CD1c-positive myeloid dendritic cell (primary cell): Measurements from ENCODE around the gene PARVB.

Experiments used
- DNase-seq: peaks from one replicate; pipeline ENCODE4 v3.0.0-alpha.2; 2016; ENCODE audit errors: extremely low spot score

Gene PARVB

DNA sequence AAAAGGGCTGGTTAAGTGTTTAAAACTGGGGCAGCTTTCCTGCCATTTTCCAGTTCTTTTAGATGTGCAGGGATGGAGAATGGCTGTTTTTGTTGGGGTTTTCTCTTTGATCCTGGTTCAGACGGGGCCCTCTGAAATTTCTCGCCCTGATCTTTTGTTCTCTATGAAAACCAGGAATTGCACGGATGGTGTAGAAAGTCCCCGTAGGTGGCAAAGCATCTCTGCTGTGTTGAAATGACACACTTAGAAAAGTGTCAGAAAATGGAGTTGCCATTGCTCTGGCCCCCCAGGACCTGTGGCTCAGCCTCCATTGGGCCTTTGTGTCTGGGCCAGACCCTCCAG is 63.0 kb downstream of the PARVB start:
- no peak for DNase-seq

DNA sequence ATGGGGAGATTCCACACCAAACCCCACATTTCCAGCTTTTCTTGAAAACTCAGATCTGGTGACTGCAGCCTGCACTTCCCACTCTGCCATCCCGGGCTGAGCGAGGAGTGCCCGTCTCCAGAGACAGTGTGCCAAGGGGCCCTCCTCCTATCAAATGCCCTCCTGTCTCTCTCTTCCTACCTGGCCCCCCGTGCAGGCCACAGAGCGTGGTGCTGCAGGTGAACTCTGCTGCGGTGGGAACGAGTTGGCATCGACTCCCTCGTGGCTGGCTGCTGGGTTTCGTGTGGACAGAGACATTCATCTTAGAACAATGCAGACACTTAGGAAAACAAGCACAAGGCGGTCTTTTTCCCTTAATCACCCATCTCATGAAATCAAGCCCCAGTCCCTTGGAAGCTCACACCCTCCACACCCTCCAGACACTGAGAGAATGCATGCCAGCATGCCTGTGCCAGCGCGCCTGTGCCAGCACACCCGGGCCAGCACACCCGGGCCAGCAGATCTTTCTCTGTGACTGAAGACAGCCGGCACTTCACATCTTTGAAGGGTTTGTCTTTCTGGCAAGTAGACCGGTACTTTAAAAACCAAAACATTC is 65.0 kb downstream of the PARVB start:
- no peak for DNase-seq

DNA sequence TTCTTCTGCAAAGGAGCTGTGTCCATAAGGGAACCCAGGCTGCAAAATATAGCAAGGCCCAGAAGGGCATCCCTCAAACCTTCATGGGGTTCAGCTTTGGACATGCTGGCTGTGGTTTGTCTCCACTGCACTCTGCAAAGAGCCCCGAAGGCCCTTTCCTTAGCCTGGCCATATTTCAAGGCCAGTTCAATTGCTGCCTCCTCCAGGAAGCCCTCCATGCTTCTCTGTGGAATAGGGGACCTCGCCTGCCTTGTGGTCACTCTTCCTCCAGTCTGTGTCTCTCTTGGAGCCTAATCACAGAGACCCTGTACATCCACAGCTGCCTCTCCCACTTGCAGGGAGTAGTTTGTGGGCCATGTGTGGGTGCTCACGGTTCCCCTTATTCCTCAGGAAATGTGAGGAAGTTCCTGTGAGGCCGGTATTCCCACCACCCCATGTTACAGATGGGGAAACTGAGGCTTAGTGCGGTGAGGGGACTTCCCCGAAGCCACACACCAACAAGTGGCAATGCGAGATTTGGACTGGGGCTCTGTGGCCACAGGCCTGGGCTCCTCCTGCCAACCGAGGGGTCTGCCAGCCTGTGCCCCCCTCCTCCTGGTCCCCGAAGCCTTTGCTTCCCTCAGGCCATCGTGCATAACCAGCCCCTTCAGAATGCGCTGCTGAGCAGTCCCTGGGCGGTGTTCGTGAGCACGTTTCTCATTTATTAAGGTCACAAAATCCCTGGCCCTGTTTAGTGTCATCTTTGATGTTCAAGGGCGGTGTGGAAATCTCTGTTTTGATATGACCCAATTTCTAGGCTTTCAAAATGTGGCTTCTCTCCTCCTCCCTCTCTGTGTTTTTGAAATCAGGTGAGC is 65.8 kb downstream of the PARVB start:
- DNase-seq: no peak

DNA sequence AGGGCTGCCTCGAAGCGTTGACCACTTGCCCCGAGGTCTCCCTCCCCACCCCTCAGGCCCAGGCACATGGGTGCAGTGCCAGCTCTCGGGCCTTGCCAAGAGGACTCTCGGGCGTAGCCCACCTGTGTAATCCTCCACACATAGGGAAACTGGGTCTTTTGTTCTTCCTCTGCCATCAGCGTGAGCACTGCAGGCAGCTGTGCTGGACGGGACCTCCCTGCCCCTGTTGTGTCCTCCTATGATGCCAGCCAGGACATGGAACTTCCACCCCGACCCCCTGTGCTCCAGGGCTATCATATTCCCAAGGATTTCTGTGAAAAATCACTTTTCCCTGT is 66.4 kb downstream of the PARVB start:
- no peak for DNase-seq

DNA sequence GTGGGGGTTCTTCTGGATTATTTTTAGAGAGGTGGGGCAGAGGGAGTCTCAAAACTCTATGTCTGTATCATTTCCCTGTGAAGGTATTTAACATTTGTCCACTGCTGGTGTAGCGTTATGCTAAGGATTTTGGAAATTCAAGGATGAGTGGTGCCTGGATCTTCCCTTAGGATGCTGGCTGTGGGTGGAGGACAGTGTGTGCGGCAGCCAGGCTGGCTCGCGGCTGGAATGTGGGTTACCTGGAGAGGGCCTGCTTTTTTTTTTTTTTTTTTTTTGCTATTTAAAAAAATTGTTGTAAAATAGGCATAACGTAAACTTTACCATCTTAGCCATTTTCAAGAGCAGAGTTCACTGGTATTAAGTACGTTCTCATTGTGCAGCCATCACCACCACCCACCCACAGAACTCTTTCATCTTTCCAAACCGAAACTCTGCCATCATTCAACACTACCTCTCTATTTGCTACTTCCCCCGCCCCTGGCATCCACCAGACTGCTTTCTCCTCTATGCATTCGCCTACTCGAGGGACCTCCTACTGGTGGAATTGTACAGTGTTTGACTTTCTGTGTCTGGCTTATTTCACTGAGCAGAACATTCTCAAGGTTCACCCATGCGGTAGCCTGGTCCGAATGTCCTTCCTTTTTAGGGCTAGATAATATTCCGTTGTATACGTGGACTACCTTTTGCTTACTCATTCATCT is 67.1 kb downstream of the PARVB start:
- peak; percentile 3 for DNase-seq

DNA sequence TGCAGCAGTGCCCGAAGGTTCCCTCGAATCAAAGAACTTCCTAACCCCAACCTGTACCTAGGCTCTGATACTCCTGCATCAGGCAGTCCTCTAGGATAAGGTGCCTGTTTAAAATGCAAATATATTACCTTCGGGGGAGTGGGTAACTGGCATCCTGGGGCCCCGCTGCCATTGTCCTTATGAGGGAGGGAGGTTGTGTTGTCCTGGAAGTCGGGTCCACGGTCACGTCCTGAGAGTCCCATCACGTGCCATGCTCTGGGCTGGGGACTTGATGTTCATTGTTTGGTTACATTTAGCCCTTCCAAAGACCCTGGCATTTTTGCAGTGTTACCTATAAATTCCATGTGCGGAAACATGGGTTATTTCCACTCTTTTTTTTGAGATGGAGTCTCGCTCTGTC is 67.6 kb downstream of the PARVB start:
- DNase-seq: no peak

DNA sequence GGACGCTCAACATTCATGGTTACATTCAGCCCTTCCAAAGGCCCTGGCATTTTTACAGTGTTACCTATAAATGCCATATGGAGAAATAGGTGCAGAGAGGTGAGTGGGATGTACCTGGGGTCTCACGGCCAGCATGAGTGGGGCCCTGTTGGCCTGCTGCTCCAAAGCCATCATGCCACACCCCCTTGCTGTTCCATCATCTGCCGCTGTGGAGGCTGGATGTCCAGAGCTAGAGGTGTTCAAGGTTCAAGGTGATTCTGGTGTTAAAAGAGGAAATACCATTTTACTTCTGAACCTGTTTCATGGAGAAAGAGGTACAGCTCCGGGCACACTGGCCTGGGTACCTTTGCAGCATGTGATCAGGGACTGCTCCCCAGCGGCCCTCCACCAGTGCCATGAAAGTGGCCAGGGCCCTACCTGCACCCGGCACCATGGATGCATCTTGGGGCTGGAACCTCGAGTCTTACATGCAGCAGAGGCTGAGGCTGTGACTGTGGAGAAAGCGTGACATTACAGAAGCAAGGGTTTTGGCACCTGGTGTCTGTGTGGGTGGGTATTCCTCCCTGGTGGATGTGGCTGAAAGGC is 68.6 kb downstream of the PARVB start:
- no peak for DNase-seq

DNA sequence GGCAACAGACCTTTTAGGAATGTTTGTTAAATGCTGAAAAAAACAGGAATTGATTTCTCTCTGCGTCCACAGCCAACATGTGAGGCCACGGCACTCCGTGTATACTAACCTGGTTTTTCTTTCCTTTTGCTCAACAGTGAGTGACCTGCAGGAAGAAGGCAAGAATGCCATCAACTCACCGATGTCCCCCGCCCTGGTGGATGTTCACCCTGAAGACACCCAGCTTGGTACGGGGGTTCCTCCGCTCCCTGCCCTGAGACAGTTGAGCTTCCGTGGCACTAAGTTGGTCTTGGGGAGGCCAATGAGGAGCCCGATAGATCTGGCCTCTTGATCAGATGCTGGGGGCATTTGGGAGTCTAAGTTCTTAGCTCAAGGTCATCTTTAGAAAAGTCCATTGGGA is 69.7 kb downstream of the PARVB start:
- no peak for DNase-seq

DNA sequence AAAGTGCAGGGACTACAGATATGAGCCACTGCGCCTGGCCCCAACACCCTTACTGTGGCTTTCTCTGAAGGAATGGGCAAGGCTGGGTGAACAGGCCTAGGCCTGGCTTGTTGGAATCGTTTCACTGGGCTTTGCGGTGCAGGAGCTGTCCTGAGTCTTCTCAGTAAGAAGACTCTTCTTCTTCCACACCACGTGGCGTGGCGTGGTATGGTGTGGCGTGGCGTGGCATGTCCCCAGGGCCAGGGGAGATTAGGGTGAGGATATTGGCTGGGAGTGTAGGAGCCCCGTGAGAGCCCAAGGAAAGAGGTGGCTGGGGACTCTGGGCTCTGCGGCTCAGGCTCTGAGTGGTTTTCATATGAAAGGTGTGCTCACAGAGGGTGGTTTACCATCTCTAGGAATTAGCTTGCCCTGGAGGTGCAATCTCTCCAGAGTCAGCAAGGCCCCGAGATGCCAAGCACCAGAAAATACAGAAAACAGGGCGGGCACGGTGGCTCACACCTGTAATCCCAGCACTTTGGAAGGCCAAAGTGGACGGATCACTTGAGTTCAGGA is 70.7 kb downstream of the PARVB start:
- DNase-seq: no peak

DNA sequence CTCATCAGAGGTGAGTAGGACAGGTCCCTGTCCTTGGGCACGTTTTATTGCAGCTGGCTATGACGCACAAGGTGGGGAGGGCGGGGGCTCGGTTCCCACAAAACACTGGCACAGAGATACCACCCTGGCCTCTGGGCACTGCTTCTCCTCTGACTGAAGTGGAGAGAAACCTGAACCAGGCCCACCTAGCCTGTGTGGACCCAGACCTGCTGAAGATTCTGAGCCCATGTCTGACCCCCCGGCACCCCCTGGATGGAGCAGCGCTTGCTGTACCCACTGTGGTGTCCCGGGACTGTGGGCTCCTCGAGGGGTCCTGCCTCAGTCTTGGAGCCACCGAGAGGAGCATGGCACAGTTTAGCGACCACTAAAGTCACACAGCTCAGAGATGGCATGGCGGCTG is 72.6 kb downstream of the PARVB start:
- no peak for DNase-seq

DNA sequence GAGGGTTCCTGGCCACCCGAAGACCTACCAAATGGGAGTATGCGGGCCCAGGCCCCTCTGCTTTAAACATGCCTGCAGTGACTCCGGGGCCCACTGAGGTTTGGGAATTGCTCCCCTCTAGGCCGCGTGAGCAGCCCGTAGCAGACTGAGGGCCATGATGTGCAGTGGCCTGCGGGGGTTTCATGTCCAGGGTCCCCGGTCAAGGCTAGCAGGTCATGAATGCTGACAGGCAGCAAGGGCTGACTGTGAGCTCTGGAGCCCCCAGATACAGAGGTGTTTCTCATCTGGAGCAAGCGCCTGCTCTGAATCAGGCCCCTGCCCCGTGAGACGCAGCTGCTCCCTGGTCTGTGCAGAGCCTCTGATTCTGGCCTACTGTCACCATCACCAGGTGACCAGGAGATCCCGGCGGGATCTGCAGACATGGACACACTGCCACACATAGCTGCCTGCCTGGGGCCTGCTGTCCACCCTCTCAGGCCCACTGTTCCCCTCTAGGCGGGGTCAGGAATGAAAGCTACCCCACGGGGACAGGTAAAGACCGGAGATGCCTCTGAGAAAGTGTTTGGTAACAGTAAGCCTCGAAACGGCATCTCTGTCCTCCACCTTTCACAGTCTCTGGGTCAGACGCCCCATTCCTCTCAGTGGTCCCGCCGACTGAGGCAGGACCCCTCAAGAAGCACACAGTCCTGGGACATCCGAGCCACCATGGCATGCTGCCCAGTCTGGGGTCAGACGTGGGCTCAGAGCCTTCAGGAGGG is 73.3 kb downstream of the PARVB start:
- DNase-seq: no peak

DNA sequence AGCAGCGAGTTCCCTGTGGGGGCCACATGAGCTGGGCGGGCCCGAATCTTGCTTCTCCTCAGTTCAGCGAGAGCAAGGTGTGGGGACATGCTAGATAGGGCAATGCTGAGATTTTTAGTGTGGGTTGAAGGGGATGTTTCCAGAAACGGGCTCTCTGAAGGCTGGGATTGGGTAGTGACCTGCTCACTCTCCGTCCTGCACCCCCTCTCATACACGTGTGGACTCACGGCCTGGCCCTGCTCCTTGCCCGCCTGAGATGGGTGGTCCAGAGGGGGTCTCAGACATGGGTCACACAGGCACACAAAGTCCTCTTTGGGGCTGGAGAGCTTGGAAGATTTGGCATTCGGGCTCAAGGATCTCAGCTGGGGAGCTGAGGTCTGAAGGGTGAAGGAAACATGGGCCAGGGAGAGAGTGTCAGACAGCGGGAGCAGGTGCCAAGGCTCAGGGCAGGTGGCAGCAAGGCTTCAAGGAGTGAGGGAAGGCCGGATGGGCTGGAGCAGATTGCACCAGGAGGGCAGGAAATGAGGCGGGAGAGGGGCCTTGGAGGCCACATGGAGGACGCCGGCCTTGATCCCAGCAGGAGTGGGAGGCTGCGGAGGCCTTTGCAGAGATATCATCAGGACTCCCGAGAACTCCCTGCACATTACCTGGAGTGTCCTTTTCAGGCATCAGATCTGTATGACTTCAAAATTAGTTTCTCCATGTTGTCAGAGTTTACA is 74.1 kb downstream of the PARVB start:
- no peak for DNase-seq

DNA sequence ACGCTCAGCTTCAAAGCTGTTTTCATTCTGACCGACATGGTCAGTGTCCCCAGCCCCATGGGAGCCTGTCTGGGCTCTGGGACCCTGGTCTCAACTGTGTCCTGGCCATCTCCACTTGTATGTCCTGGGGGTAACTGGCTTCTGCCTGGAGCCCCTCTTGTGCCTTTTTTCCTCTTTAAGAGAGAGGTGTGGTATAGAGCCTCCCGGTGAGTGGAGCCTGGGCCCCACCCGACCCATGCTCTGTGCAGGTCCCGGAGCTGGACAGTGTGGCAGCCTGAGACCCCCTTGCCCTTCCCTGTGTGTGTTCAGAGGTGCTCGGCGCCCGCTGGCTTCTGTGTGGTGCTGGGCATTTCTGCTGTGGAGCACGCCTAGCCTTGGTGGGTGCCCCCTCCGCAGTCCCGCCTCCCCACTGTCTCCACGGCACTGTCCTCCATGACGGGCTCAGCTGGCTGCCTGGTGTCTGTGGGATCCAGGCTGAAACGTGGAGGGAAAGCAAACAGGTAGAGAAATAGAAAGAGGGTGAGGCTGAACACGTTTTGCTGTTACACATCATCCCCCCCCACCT is 74.9 kb downstream of the PARVB start:
- no peak for DNase-seq

DNA sequence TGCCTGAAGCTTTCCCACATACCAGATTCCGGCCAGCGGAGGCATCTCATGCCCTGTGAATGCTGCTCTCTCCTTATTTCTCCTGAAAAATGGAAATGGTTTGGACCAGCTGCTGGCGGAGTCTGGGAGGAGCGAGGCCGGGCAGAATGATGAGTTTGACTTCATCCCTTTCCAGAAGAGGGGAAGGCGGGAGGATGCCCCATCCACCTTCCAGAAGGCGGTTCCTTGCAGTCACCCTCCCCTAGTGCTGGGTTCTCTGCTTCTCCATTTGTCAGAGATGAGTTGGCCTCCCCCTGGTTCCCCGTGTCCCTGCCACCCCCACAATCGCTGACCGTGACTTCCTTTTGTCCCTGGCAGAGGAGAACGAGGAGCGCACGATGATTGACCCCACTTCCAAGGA is 75.6 kb downstream of the PARVB start:
- no peak for DNase-seq

DNA sequence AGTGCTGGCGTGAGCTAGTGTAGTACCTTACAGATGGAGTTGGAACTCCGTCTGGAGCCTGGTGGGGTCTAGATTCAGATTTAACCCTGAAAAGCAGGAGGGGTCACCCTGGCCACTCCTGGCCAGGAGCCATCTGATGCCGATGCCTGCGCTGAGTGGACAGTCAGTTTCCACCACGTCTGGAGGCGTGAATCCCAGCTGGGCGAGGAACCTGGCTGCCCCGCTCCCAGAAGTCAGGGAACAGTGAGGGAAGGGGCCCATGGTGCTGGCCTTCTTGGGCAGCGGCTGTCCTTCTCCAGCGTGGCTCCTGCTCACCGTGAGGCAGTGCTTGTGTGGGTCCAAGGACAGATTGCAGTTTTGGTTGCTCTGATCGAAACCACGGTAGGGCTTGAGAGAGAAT is 76.3 kb downstream of the PARVB start:
- no peak for DNase-seq

DNA sequence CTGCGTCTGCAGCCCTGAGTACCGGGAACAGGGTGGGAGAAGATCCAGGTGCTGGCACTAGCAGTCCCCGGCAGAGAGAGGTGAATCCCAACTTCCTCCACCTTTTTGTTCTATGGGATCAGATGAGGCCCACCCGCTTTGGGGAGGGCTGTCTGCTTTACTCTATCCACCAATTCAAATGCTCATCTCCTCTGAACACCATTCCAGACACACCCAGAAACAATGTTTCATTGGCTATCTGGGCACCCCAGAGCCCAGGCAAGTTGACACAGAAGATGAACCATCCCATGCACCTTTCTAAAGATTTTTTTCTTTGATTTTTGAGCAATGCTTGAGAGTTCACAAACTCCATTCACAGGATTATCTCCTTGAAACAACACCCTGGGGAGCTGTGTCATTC is 78.0 kb downstream of the PARVB start:
- no peak for DNase-seq

DNA sequence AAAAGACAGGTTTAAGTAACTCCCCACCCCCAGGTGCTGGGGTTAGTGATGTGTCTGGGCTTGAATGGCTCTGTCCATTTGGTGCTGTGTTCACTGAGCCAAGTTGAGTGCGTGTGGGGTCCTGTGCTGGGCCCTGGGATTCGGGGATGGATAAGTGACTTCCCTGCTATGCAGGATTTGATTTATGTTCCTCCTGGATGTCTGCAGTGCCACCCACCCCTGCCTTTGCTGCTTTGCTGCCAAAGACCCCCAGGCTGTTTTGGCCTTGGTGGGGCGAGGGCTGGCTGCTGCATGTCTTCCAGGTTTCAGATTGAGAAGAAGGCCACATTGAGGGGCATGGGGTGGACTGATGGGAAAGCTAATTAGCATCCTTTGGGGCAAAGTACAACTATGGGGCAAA is 78.8 kb downstream of the PARVB start:
- DNase-seq: no peak

DNA sequence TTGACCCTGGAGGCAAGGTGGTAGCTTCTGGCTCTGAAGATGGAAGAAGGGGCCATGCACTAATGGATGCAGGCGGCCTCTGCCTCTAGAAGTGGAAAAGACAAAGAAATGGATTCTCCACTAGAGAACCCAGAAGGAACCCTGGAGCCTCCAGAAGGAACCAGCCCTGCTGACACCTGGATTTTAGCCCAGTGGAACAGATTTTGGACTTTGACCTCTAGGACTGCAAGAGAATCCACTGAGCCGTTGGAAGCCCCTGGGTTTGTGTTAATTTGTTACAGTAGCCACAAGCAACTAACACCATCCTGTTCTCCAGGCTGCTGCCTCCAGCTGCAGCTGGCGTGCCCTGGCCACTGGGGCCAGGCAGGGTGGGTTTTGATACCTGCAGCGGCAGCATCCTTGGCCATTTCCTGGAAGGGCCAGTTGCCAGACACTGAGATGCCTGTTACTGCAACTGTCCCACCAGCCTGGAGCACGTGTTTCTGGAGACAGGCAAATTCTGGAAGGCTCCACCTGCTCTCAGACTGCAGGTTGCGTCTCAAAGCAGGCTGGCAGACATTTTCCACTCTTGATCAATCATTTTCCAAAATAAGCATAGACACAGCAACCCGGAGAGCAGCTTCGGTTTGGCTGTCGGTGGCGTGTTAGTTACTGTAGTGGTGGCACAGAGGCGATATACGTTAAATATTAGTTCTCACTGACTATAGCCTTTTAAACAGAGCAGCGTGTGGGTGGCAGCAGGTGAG is 79.8 kb downstream of the PARVB start:
- DNase-seq: no peak

DNA sequence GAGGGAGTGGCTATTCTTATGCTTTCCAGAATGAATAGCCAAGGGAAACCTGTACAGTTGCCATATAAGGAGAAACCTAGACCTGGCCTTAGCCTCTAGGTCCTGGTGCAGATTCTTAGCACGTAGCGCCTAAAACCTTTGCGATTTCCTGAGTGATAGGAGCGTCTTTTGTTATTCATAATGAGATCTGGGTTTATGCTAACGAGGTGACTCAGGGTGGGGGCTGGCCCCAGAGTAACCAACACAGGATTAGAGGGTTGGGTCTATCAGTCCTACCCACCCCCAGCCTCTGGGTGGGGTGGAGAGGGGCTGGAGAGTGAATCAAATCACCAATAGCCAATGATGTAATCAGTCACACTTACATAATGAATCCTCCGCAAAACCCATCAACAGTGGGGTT is 83.2 kb downstream of the PARVB start:
- no peak for DNase-seq

DNA sequence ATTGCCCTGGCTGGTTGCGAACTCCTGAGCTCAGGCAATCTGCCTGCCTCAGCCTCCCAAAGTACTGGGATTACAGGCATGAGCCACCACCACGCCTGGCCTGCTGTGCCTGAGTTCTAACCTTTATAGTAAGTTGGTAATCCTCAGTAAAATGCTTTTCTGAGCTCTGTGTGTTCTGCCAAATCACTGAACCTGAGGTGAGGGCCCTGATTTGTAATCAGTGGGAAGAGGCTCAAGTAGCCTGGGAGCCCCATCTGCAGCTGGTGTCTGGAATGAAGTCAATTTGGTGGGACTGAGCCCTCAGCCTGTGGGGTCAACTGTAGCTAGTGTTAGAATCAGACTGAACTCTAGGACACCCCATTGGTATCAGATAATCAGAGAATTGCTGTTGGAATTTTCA is 84.0 kb downstream of the PARVB start:
- no peak for DNase-seq
